Bronchial epithelial cell (primary cell): Measurements from ENCODE around the gene NRIP3. TPM values are rescaled to one million over a fixed set of nuclear protein-coding genes. Genes with fewer than 3 reads are reported as not detected.
"Not testable (repeated sequence)": the region's sequence is repeated elsewhere in the genome, so short reads cannot be mapped to it uniquely, and the experiment has no call there.

Experiments
- DNase-seq: peaks from one replicate; pipeline ENCODE4 v3.0.0-alpha.2; 2010; ENCODE audit warnings: low read depth
- FAIRE-seq: peaks from 2 replicates; lab custom pipeline; 2011; peaks lifted over from hg19 to GRCh38; lab: Jason Lieb, UNC
- H3K27me3 ChIP-seq: 2 replicates; pipeline ENCODE4 v1.5.1; 2011; ENCODE audit warnings: low read length; ENCODE audit not compliant: control insufficient read depth, insufficient read depth
- H3K36me3 ChIP-seq: 2 replicates; pipeline ENCODE4 v1.5.1; 2011; ENCODE audit warnings: low read length; ENCODE audit not compliant: control insufficient read depth, insufficient read depth
- H3K4me3 ChIP-seq: 2 replicates; pipeline ENCODE4 v1.5.1; 2011; ENCODE audit warnings: mild to moderate bottlenecking, low read depth, low read length, control low read depth
- total RNA-seq: library from RNA; depleted of rRNA; stranded (reverse); fragments of >200 nt; gene quantifications from 2 replicates; pipeline ENCODE4 v1.2.1, GENCODE V29; 2014
- TF ChIP-seq, protein P1 (sequence below): IDR thresholded peaks from 2 replicates; pipeline ENCODE4 v1.5.1; 2011; ENCODE audit warnings: mild to moderate bottlenecking, moderate library complexity, low read length, control low read depth, inconsistent platforms; ENCODE audit not compliant: insufficient read depth, severe bottlenecking

Gene NRIP3
- total RNA-seq, 1 donor from 2014 or later, result 1.6 TPM

DNA sequence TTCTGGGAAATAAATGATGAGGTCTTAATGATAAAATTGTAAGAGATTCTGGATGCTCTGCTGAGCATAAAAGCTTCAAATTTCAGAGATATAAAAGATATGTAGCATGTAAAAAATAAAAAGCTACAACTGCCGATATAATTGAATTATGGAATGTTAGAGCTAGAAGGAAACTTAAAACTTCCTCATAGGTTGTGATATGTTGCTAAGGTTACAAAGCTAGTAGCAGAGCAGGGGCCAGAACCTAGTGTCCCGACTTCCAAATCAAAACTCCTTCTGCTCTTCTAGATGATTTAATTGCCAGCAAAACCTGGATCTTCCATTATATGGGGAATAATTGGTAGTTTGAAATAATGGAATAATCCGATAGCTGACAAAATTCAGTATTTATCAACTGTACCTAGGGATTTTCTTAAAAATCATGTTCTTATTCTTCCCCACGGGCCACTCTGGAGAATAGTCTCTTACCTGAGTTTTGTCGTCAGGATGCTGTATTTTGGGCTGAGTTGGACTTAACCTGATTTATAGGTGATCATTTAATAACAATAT, 61.2 kb downstream of the NRIP3 start, which contains the start of gene ASCL3:
ASCL3 (minus strand) TSS at position 499 of the 549 bp plus-strand sequence. CDS start 4,855 bp downstream, outside the sequence.
- no peak for FAIRE-seq
- TF ChIP-seq, protein P1, sequence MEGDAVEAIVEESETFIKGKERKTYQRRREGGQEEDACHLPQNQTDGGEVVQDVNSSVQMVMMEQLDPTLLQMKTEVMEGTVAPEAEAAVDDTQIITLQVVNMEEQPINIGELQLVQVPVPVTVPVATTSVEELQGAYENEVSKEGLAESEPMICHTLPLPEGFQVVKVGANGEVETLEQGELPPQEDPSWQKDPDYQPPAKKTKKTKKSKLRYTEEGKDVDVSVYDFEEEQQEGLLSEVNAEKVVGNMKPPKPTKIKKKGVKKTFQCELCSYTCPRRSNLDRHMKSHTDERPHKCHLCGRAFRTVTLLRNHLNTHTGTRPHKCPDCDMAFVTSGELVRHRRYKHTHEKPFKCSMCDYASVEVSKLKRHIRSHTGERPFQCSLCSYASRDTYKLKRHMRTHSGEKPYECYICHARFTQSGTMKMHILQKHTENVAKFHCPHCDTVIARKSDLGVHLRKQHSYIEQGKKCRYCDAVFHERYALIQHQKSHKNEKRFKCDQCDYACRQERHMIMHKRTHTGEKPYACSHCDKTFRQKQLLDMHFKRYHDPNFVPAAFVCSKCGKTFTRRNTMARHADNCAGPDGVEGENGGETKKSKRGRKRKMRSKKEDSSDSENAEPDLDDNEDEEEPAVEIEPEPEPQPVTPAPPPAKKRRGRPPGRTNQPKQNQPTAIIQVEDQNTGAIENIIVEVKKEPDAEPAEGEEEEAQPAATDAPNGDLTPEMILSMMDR, result no peak
- H3K4me3 ChIP-seq, result no peak within 1 kb of the TSS

DNA sequence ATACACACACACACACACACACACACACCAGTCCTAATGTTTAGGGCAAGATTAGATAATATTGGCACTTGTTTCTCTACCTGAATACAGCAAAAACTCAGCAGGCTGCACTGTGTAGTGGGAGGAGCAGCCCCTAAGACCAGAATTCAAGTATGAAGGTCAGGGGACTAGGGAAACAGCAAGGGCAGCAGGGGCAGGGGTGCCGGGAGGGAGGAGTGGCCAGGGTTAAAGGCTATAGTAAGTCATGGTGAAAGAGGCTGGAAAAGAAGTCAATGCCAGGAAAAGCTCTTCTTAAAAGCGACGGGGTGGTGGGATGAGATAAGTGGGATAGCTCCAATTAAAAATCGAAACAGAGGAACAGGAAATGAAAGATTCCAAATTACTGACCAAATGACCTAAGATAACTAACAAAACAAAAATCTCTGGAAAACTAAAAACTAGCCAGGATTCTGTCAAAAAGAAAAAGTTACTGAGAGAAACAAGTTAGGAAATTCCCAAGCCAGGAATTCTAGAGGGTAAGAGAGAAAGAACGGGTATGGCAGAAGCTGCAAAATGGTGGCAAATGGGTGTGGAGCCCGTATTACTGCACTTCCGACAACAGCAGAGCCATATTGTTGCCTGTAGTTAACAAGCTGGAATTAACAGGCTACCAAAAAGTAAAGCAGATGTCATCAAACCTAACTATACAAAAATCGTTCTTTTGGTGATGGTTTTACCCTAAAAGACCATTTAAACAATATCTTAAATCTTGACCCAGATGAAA, 62.3 kb downstream of the NRIP3 start:
- TF ChIP-seq, protein P1, result no peak
- no peaks in the 10 kb centered on the region for H3K27me3 ChIP-seq
- FAIRE-seq (no peak), DNase-seq (no peak)
- H3K36me3 ChIP-seq, result no peaks in the 10 kb centered on the region
- H3K4me3 ChIP-seq, result no peak overlapping the region

More for the DNA sequence above, 61.2 kb downstream of the NRIP3 start, which contains the start of gene ASCL3:
- H3K36me3 ChIP-seq, result no peaks in the 10 kb centered on the region
- DNase-seq, result no peak
- no peaks in the 10 kb centered on the region for H3K27me3 ChIP-seq

DNA sequence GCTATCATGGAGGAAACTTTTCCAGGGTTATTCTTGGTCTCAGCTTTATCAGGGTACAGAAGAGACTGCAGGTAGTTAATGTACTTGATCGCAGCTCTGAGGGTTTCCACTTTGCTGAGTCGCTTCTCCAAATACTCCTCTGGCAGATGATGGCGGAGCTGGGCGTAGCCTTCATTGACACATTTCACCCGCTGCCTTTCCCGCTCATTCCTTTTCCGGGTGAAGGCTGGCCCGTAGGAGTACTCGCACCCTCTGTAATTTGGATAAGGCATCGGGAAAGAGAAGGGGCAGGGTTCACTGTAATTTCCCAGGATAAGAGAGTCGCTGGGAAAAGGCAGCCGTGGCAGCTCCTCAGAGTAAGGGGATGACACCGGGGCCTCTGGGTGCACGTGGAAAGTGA, 66.1 kb downstream of the NRIP3 start:
- Histone ChIP-seq H3K27me3 (no peaks in the 10 kb centered on the region), H3K36me3 (no peaks in the 10 kb centered on the region), H3K4me3 (no peak overlapping the region)
- TF ChIP-seq, protein P1, result no peak
- no peak for DNase-seq
- no peak for FAIRE-seq

DNA sequence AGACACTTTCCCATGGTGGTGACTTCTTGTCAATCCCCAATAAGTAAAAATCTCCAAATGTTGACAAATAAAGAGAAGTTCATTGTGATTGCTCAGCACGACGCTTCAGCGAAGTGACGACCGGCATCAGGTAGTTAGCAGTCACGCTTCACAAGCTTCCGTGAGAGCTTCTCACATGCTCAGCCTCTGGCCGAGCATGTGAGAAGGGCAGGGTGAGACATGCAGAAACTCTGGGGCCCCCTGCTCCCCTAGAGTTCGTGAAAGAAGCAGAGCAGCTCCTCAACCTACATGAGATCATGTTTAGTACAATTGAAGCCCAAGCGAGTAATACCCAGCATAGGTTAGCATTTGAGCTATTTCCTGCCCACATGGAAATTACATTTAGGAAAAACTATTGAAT, 66.6 kb downstream of the NRIP3 start:
- no peaks in the 10 kb centered on the region for H3K36me3 ChIP-seq
- DNase-seq, result no peak
- FAIRE-seq, result no peak
- TF ChIP-seq, protein P1, result no peak
- H3K27me3 ChIP-seq, result no peaks in the 10 kb centered on the region
- H3K4me3 ChIP-seq, result no peak overlapping the region

DNA sequence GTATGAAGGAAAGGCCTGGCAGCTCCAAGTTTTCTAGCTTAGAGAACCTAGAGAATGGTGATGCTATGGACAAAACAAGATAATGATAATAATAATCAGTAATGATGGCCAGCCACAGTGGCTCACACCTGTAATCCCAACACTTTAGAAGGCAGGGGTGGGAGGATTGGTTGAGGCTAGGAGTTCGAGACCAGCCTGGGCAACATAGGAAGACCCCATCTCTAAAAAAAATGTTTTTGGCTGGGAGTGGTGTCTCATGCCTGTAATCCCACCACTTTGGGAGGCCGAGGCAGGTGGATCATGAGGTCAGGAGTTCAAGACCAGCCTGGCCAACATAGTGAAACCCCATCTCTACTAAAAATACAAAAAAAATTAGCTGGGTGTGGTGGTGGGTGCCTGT, 68.0 kb downstream of the NRIP3 start:
- H3K27me3 ChIP-seq, H3K4me3 ChIP-seq, H3K36me3 ChIP-seq, FAIRE-seq, DNase-seq: not testable (repeated sequence)

DNA sequence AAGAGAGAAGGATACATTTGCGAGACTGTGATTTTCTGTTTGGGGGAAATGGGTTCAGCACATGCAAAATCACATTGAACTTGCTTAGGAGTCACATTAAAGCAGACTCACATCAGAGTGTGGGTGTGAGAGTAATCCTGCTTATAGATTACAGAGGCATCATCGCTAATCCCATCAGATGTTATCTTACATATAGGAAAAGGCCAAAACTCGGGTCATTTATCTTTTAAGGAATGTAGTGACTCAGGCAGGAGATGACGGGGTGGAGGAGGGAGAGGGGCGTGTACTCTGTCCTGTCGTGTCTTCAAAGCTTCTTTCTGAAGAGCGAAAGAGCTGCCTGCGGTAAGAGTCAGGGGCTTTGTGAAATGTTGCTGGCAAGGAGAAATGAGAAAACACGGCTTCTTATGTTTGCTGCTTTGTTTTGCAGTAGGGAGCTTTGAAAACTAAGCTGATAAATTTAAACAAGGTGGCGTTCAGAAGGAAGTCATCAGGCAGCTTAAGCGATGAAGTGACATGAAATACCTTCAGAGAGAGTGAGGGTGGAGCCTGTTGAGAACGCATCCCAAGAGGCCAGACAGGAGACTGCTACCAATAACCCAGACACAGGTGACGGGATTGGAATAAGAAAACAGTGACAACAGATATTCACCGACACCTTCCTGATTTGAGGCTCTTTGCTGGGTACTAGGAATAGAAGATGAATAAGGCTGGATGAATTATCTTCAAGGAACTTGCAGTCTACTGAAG, 68.9 kb downstream of the NRIP3 start:
- no peaks in the 10 kb centered on the region for H3K27me3 ChIP-seq
- peak; percentile 58 for FAIRE-seq
- H3K4me3 ChIP-seq, result no peak overlapping the region
- peak; percentile 63 for DNase-seq
- TF ChIP-seq, protein P1, result no peak
- no peaks in the 10 kb centered on the region for H3K36me3 ChIP-seq
